NCI-H446 (cell line): ENCODE results near the gene TSC1.

Experiments used
- DNase-seq, 2 experiments: peaks; one replicate each; lab custom pipeline; 2025; lab: John Stamatoyannopoulos, UW

The TSC1 gene

DNA sequence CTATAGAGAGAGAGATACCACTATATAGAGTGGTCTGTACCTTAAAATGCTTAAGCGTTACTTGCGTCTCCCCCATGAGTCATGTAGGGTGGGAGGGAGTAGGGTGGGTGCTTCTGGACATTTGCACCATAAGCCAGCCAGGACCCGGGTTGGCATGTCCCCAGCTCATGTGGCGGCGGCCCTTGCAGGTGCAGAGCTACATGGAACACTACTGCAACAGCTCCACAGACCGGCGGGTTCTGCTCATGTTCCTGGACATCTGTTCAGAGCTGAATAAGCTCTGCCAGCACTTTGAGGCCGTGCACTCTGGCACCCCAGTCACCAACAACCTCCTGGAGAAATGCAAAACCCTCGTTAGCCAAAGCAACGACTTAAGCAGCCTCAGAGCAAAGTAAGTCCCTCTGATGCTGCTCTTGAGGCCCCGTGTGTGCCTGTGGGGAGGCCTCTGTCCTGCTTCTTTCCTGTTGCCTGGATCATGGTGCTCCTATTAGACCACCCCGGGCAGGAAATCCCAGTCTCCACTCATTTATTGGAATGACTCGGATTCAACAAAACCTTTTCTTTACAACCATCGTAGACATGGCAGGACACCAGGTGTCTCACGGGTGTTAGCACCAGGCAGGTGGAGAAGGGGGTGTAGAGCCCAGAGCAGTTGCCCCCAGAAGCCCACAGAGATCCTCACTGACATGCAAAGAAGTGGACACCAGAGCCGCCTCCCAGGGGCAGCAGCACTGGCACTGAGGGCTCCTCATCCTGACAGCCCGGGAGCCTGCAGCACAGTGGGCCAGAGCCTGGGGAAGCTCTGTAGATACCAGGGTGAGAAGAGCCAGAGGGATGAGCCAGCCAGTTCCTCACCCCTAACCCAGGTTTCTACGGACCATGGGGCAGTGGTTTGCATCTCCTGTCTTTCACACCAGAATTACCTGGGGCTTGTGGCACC, 57.0 kb downstream of the TSC1 start:
- no peak for DNase-seq

- DNase-seq = no peak
These were observed 58.1 kb downstream of the TSC1 start for GRCh38 chr9:132886334-132886725.

- no peak for DNase-seq
These were observed 58.6 kb downstream of the TSC1 start for GRCh38 chr9:132885720-132886333.

DNA sequence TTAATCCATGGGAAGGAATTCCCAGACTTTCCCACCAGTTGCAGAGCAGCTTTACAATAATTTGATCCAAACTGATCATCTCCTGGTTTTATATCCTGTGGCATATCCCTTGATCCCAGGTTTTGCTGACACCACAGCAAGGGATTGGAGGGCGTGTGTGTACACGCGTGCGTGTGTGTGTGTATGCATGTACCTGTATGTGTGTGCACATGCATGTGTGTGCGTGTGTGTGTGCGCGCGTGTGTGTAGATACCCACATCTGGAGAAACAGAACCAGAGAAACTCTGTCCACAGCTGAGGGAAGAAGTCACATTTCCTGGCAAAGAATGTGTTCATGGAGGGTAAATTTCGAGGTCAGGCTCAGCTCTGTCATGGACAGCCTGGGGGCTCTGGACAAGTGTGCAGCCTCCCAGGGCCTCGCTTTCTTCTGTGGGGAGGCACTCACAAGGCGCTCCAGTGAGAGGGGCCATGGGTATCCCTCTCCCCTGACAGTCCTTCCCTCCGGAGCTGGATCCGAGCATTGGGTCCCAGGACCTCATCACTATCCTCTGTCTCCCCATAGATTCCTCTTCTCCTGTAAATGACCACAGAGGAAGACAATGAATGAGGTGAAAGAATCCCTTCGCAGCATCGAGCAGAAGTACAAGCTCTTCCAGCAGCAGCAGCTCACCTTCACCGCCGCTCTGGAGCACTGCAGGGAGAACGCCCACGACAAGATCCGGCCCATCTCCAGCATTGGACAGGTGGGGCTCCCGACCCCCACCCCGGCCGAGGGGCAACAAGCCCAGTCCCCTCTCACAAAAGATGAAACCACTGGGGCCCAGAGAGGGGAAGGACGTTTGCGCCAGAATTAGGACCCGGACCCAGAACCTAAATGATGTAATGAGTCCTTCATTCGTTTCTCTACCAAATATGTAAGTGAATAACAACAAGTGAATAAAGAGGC, 60.8 kb downstream of the TSC1 start:
- no peak for DNase-seq

GRCh38 chr9:132882616-132883015, 61.8 kb downstream of the TSC1 start:
- no peak for DNase-seq

DNA sequence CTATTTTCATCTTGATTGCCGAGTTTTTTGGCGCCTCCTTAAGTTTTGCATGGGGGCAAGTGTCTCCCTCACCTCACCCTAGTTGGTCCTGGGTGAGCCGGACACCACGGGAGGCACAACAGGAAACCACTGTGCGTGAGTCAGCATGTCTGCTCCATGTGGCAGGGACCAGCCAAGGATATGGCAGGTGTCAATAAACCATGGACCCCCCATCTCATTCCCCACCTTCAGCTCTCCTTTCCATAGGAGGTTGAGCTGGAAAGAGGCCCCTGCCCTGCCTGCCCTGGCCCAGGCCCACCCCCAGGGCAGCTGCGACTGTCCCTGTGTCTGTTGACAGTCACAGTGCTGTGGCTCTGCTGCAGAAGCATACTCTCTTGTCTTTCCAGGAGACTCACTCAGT, 62.6 kb downstream of the TSC1 start:
- no peak for DNase-seq

GRCh38 chr9:132880324-132880661, 64.1 kb downstream of the TSC1 start:
- DNase-seq = no peak

GRCh38 chr9:132879457-132880323, 64.7 kb downstream of the TSC1 start:
- DNase-seq = no peak

DNA sequence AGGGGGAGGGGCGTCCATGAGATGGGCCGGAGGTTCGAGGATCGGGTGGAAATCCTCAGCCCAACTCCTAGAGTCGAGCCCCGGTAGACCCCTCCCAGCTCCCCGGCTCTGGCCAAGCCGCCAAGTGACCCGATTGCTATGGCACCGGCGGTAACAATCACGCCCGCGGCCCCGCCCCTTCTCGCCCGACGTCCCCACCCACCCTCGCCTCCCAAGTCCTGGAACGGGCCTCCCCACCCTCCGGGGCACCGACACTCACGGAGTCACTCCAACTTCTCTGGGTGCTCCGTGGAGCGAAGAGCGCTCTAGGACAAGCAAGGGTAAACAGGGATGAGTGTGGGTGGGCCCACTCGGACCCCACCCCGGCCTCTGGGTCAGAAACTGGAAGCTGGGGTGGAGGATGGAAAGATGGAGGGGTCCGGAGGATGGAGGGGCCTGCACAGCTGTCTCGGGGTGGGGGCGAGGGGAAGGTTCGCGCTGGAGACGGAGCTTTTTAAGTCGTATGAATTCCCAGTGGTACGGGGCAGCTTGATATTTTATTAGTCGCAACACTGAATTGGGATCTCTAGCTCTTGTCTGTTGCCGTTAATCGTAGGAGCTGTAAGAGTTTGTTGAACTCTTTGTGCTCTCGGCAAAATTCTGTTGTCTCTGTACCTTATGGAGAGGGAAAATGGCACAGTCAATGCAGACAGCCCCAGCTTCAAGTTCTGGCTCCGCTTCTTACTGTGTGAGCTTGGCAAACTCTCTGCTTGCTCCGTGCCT, 65.5 kb downstream of the TSC1 start, which contains the start of gene SPACA9:
Gene SPACA9 (plus strand): TSS at position 204 of the 762 bp plus-strand sequence. CDS start 5,050 bp downstream, outside the sequence.
- DNase-seq = peak in 1 of 2 experiments; percentile 2

- DNase-seq = peak in 1 of 2 experiments; percentile 68
These were observed 66.4 kb downstream of the TSC1 start, which contains the start of gene AK8 for GRCh38 chr9:132877824-132878694. Gene AK8 (minus strand): TSS chr9:132878284. CDS start chr9:132878255, 29 bp downstream.

DNA sequence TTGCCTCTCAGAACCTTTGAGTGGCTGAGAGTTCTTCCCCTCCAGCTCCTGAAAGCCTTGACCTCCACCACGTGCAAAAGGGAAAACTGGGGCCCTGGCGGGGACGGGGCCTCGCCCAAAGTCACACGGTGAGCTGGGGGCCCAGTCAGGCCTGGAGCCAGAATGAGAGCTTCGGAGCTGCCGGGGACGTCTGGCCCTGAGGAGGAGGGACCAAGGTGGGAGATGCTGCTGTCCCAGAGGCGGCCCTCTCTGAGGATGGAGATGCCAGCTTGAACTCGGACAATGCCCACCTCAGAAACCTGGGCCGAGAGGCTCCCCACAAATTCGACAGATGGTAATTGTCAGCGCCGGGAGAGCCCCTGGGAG, 67.0 kb downstream of the TSC1 start:
- no peak for DNase-seq

- DNase-seq = no peak
These were observed 67.6 kb downstream of the TSC1 start for GRCh38 chr9:132876849-132877248.

- no peak for DNase-seq
These were observed 69.3 kb downstream of the TSC1 start for GRCh38 chr9:132875159-132875558.

DNA sequence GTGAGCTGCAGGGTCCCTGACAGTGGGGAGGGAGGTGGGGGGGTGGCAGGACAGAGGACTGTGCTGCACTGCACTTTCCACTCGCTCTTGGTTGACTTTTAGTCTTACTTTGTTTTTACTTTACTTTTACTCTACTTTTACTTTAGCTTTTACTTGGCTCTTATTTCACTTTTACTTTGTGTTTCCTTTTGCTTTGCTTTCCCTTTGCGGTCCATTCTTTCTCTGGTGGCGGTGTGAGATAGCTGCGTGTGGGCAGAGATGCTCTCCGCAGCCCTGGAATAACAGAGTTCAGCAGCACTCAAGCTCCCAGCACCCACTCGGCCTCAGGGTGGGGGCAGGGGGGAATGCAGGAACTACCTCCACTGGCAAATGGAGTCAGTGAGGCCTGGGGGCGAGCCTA, 71.0 kb downstream of the TSC1 start:
- no peak for DNase-seq

GRCh38 chr9:132869266-132869665, 75.2 kb downstream of the TSC1 start:
- no peak for DNase-seq

DNA sequence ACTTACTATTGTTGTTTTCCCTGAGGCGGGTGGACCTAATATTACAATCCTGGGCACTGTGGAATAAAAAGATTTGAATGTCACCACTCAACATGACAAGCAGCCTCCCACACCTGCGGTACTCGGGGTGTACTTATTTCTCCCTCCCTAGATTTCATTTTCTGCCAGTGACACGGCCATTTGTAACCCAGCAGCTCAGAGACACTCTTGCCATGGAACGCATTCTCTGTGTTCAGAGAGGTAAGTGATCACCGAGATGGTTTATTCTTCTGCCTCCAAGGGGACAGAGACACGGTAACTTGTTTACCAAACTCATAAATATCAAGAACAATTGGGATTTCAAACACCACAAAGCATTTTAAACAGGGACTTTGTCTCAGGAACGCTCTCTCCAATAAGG, 77.5 kb downstream of the TSC1 start:
- no peak for DNase-seq

- DNase-seq = no peak
These were observed 79.7 kb downstream of the TSC1 start for GRCh38 chr9:132864691-132865090.

GRCh38 chr9:132864277-132864676, 80.1 kb downstream of the TSC1 start:
- no peak for DNase-seq

DNA sequence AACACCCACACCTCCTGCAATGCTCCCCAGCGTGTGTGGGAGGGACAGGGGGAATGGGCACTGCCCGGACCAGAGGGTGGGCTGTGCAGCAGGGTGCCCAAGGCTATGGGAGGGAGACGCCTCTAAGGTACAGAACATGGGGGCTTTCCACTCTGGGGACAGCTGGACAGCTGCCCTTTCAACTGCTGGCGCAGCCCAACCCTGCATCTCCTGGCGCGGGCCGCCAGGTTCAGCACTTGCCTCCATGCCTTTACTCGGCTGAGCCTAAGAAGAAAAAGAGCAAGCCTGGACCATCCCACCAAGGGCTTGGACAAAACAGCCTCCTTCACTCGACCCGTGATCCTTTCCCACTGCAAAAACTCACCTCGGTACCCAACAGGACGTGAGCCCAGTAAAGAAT, 81.3 kb downstream of the TSC1 start:
- no peak for DNase-seq
